Psoas muscle (tissue), 8 donors: ENCODE results near the gene FKBP8. TPM values are rescaled to one million over a fixed set of nuclear protein-coding genes. Genes with fewer than 3 reads are reported as not detected.

Source experiments
- ATAC-seq, 4 donors: fragments of 200-7000 bp; cut with Tn5 transposase; one replicate each; pipeline ENCODE4 v1.9.1; 2020; ENCODE audit warnings: moderate library complexity in 3 of 4, mild to moderate bottlenecking in 2 of 4
- DNase-seq, 2 donors: peaks; one replicate each; pipeline ENCODE4 v3.0.0-alpha.2; 2020
- H3K27ac ChIP-seq: fragments of 200-600 bp; one replicate; pipeline ENCODE4 v1.8.0; 2022
- H3K27me3 ChIP-seq, 3 donors: fragments of 200-600 bp in 1 of 3; one replicate each; pipeline versions ENCODE4 v1.6.1 to v1.8.0; 2013 to 2022; ENCODE audit warnings: low read length in 2 of 3, mild to moderate bottlenecking in 2 of 3, moderate library complexity in 1 of 3; ENCODE audit not compliant: insufficient read depth in 3 of 3
- H3K36me3 ChIP-seq, 2 donors: fragments of 200-600 bp in 1 of 2; one replicate each; pipeline versions ENCODE4 v1.6.1 to v1.8.0; 2013 to 2022; ENCODE audit warnings: low read depth in 1 of 2, mild to moderate bottlenecking in 1 of 2, moderate library complexity in 1 of 2; ENCODE audit not compliant: insufficient read depth in 1 of 2
- H3K4me1 ChIP-seq: fragments of 200-600 bp; one replicate; pipeline ENCODE4 v1.8.0; 2022
- H3K4me3 ChIP-seq: fragments of 200-600 bp; one replicate; pipeline ENCODE4 v1.8.0; 2022; ENCODE audit warnings: mild to moderate bottlenecking
- H3K9me3 ChIP-seq: fragments of 200-600 bp; one replicate; pipeline ENCODE4 v1.8.0; 2022
- CTCF ChIP-seq: fragments of 200-600 bp; IDR thresholded peaks from one replicate; pipeline ENCODE4 v1.8.0; 2022; ENCODE audit warnings: antibody characterized with exemption
- WGBS, 3 donors: extraction: QIAGEN DNeasy Blood & Tissue Kit; methylation state at CpG; one replicate each; pipeline versions ENCODE4 v1.1.6 to v1.1.7; 2013; 5-methylcytosine and 5-hydroxymethylcytosine counted together
- intact Hi-C, 2 donors: fragments of 100-400 bp; cut with DNase I; formaldehyde crosslinking; loops; one replicate each; pipeline versions ENCODE4 v1.11.0 to v1.14.2; 2022
- polyA plus RNA-seq, 3 donors: library from polyadenylated mRNA; stranded (reverse); fragments of 200-250 nt; gene quantifications; one replicate each; pipeline ENCODE4 v1.2.3, GENCODE V29; 2013
- total RNA-seq, 4 donors: library from RNA; stranded (reverse); fragmentation: NEBNext Ultra II Directional in 2 of 4; extraction: Animal tissue kit (Norgen Biotek cat#: 25700) in 2 of 4; gene quantifications; one replicate each; pipeline versions ENCODE4 v1.2.1 to v1.2.4, GENCODE V29; 2021 to 2023
- donor health status: healthy with polysubstance abuse.
- donor health status: DM: no; HTN: no; CAD: no; lungs with moderate emphysema.
- donor health status: Bipolar disorder and iron deficiency.
- donor health status: healthy.
- donor health status: DM: yes; HTN: yes; CAD: no.
- donor health status: DM: no; HTN: no; CAD: no.
- donor health status: DM: no; HTN: no; CAD: no.
- donor health status: DM: yes; HTN: yes; CAD: no.

Gene FKBP8
- total and polyA plus RNA-seq, 7 donors: 92.8 to 143 (median 130) TPM

- Histone ChIP-seq H3K27me3 (no peaks in the 10 kb centered on the region), H3K27ac (no peak overlapping the region), H3K9me3 (no peaks in the 10 kb centered on the region), H3K4me1 (peaks cover 5% of the 10 kb centered on the region), H3K4me3 (no peak overlapping the region), H3K36me3 (peaks cover 4 to 7% of the 10 kb centered on the region in 2 donors)
- intact Hi-C loops: no loop called here
- DNase-seq (no peak), ATAC-seq (no peak)
- TF ChIP-seq CTCF: no peak
- WGBS, 3 donors: 65 to 82% (median 73%) methylated on average over 2 of the region's 2 CpGs
These were observed 42.9 kb upstream of the FKBP8 start for GRCh38 chr19:18586306-18586705.

GRCh38 chr19:18580311-18580710, 36.9 kb upstream of the FKBP8 start:
- ATAC-seq: no peak
- Histone ChIP-seq H3K27ac (no peak overlapping the region), H3K9me3 (no peaks in the 10 kb centered on the region), H3K27me3 (no peaks in the 10 kb centered on the region), H3K4me3 (no peak overlapping the region), H3K4me1 (no peaks in the 10 kb centered on the region), H3K36me3 (peaks cover under 1 to 33% of the 10 kb centered on the region in 2 donors)
- WGBS, 3 donors: 67 to 72% (median 69%) methylated on average over 7 of the region's 7 CpGs
- intact Hi-C loops: no loop called here
- TF ChIP-seq CTCF: no peak
- no peak for DNase-seq

- H3K4me3 ChIP-seq: no peak overlapping the region
- DNase-seq (no peak), ATAC-seq (no peak)
- no peak overlapping the region for H3K27ac ChIP-seq
- H3K9me3 ChIP-seq: no peaks in the 10 kb centered on the region
- TF ChIP-seq CTCF: no peak
- no peaks in the 10 kb centered on the region for H3K27me3 ChIP-seq
- whole genome bisulfite sequencing, 3 donors: 81 to 89% (median 82%) methylated on average over 21 of the region's 21 CpGs
- H3K36me3 ChIP-seq: peaks cover 4 to 57% of the 10 kb centered on the region in 2 donors
- H3K4me1 ChIP-seq: peaks cover 13% of the 10 kb centered on the region
- intact Hi-C loops: no loop called here
These were observed 34.1 kb upstream of the FKBP8 start for GRCh38 chr19:18577365-18577914.

- Histone ChIP-seq H3K4me3 (no peak overlapping the region), H3K27ac (no peak overlapping the region), H3K9me3 (no peaks in the 10 kb centered on the region), H3K36me3 (peaks cover 4 to 57% of the 10 kb centered on the region in 2 donors), H3K4me1 (peaks cover 13% of the 10 kb centered on the region), H3K27me3 (no peaks in the 10 kb centered on the region)
- intact Hi-C loops: no loop called here
- DNase-seq: no peak
- TF ChIP-seq CTCF: no peak
- ATAC-seq: no peak
- 83 to 95% (median 89%) methylated on average over 8 of the region's 8 CpGs for WGBS, 3 donors
These were observed 33.0 kb upstream of the FKBP8 start for GRCh38 chr19:18576383-18576782.
